WTC11 (cell line): ENCODE data around the gene EPB41L4B.

ENCODE experiments used
- ELF4 ChIP-seq: sonication (generic); formaldehyde crosslinking; IDR thresholded peaks from 2 replicates; pipeline ENCODE4 v1.8.1; 2022; ENCODE audit warnings: low read depth, mild to moderate bottlenecking, moderate library complexity, missing genetic modification reagents
- FOXK1 ChIP-seq: sonication (generic); formaldehyde crosslinking; IDR thresholded peaks from 2 replicates; pipeline ENCODE4 v1.8.0; 2022; ENCODE audit warnings: mild to moderate bottlenecking, moderate library complexity, missing genetic modification reagents
- TF ChIP-seq, protein P1 (sequence below): sonication (generic); formaldehyde crosslinking; IDR thresholded peaks from 2 replicates; pipeline ENCODE4 v1.8.1; 2022; ENCODE audit warnings: mild to moderate bottlenecking, missing genetic modification reagents, moderate library complexity, borderline replicate concordance

DNA sequence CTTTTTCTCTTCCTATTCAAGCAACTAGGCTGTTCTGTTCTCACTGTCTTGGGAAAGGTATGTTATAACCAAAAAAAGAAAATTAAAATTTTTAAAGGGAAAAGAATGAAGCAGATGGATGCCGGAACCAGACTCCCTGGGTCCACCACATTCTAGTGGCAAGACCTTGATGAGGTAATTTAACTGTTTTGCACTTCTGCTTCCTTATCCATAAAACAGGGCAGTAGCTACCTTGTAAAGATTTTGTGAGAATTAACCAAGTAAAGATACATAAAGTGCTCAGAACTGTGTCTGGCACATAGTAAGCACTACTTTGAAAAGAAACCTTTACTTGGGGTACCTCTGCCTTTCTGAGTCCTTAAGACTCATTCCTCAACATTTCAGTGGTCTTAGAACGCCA lies 17.0 kb downstream of the EPB41L4B start:
- no peak for TF ChIP-seq FOXK1
- TF ChIP-seq, protein P1, sequence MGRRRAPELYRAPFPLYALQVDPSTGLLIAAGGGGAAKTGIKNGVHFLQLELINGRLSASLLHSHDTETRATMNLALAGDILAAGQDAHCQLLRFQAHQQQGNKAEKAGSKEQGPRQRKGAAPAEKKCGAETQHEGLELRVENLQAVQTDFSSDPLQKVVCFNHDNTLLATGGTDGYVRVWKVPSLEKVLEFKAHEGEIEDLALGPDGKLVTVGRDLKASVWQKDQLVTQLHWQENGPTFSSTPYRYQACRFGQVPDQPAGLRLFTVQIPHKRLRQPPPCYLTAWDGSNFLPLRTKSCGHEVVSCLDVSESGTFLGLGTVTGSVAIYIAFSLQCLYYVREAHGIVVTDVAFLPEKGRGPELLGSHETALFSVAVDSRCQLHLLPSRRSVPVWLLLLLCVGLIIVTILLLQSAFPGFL (CRISPR knock-in tag) = no peak
- TF ChIP-seq ELF4 = no peak
